ENCODE measurements around the gene ALDH3A2. TPM values are rescaled to one million over a fixed set of nuclear protein-coding genes. Genes with fewer than 3 reads are reported as not detected.

The ALDH3A2 gene
- total RNA-seq: 100 to 1,000 TPM; 108 to 116 TPM
- 10 to 100 TPM; 62.6 to 70.9 TPM for polyA plus RNA-seq (ENCODE audit: insufficient read length in 2 of 2)
- long read RNA-seq, donor 1, transcript ALDH3A2-201 (10 exons, 3,928 nt): minor isoform, 16 of 54 reads
- long read RNA-seq, donor 1, transcript ALDH3A2-210 (1 exons, 3,512 nt): major isoform, 26 of 54 reads
- long read RNA-seq, donor 1, partial matches to known transcripts: 11 of 54 reads
- long read RNA-seq, donor 1, other reads (novel, unspliced or antisense): 0 of 54 reads
- long read RNA-seq, donor 2, transcript ALDH3A2-201 (10 exons, 3,928 nt): minor isoform, 5 of 12 reads
- long read RNA-seq, donor 2, transcript ALDH3A2-210 (1 exons, 3,512 nt): major isoform, 7 of 12 reads
- long read RNA-seq, donor 2, partial matches to known transcripts: 0 of 12 reads
- long read RNA-seq, donor 2, other reads (novel, unspliced or antisense): 0 of 12 reads
- long read RNA-seq, donor 3, transcript ALDH3A2-201 (10 exons, 3,928 nt): major isoform, 7 of 15 reads
- long read RNA-seq, donor 3, transcript ALDH3A2-210 (1 exons, 3,512 nt): minor isoform, 5 of 15 reads
- long read RNA-seq, donor 3, partial matches to known transcripts: 0 of 15 reads
- long read RNA-seq, donor 3, other reads (novel, unspliced or antisense): 0 of 15 reads
- long read RNA-seq, donor 4, transcript ALDH3A2-201 (10 exons, 3,928 nt): minor isoform, 9 of 48 reads
- long read RNA-seq, donor 4, transcript ALDH3A2-210 (1 exons, 3,512 nt): major isoform, 24 of 48 reads
- long read RNA-seq, donor 4, partial matches to known transcripts: 14 of 48 reads
- long read RNA-seq, donor 4, other reads (novel, unspliced or antisense): 0 of 48 reads

DNA sequence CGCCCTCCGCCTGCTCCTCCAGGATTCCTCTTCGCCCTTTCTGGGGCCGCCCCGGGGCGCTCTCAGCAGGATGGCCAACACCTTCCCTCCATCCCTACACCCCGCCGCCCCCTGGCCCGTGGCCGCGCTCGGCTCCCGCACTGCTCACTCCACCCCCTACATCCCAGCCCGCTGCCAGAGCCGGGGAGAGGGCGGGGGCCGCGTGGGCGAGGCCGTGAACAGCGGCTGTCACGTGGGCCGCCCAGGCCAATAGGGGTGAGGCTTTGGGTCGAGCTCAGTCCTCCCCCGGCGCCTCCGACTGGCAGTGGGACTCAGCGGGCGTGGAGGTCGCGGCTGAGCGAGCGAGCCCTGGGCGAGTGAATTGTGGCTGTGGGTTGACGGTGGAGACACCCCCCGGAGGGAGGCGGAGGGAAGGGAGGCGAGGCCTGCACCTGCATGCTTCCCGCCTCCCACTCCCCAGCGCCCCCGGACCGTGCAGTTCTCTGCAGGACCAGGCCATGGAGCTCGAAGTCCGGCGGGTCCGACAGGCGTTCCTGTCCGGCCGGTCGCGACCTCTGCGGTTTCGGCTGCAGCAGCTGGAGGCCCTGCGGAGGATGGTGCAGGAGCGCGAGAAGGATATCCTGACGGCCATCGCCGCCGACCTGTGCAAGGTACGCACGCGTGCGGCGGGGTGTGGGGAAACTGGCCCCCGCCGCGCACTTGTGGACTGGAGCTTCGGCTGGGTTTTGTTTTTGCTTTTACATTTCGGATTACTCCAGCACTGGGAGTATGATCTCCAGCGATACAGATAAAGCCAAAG is at the start of gene ALDH3A2:
TSS of gene ALDH3A2 (plus strand) at position 277 of the 799 bp plus-strand sequence. CDS start at position 498, 221 bp downstream.
- 0% methylated on average over 70 of the region's 71 CpGs for WGBS (ENCODE audit: insufficient coverage)
- peaks cover 24% of the 10 kb centered on the region for H3K4me1 ChIP-seq (ENCODE audit: control insufficient read depth, insufficient read depth, low read length)

DNA sequence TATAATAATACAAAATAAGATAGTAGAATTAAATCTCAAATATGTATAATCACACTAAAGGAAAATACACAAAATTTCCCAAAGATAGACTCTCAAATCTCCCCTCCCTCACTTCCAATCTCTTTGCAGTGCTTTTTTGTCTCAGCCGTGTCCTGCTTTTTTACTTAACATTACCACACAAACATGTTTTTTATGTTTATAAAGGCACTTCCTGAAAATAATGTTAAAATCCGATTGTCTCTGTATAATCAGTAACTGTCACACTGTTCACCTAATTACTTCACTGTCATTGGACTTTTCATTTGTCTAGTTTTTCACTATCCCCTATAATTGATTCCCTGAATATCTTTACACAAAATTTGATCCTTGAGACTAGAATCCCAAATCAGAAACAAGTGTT is 38.2 kb upstream of the ALDH3A2 start:
- H3K27me3 ChIP-seq (ENCODE audit: control insufficient read depth, insufficient read depth, low read length): no peaks in the 10 kb centered on the region
- no peaks in the 10 kb centered on the region for H3K4me1 ChIP-seq (ENCODE audit: control insufficient read depth, insufficient read depth, low read length)
- H3K36me3 ChIP-seq (ENCODE audit: control insufficient read depth, insufficient read depth, low read length): no peaks in the 10 kb centered on the region
- no peak for DNase-seq (ENCODE audit: low read depth in 4 of 6, low spot score in 6 of 6)
- H3K27ac ChIP-seq (ENCODE audit: low read depth, low read length): no peak overlapping the region
- no CpG with 5 or more reads among the region's 2 CpGs for WGBS (ENCODE audit: insufficient coverage)
- no peak overlapping the region for H3K4me3 ChIP-seq (ENCODE audit: low read depth, low read length)
- H3K9me3 ChIP-seq (ENCODE audit: control insufficient read depth, insufficient read depth, low read length): no peaks in the 10 kb centered on the region

More for the DNA sequence above, at the start of gene ALDH3A2:
- Histone ChIP-seq H3K27me3 (ENCODE audit: control insufficient read depth, insufficient read depth, low read length) (no peaks in the 10 kb centered on the region), H3K9me3 (ENCODE audit: control insufficient read depth, insufficient read depth, low read length) (no peaks in the 10 kb centered on the region), H3K4me3 (ENCODE audit: low read depth, low read length) (peak within 1 kb of the TSS; percentile 93), H3K36me3 (ENCODE audit: control insufficient read depth, insufficient read depth, low read length) (peaks cover 4% of the 10 kb centered on the region), H3K27ac (ENCODE audit: low read depth, low read length) (peak within 1 kb of the TSS; percentile 94)
- peak; percentile 77 to 98 (median 92) for DNase-seq (ENCODE audit: low read depth in 4 of 6, low spot score in 6 of 6)

DNA sequence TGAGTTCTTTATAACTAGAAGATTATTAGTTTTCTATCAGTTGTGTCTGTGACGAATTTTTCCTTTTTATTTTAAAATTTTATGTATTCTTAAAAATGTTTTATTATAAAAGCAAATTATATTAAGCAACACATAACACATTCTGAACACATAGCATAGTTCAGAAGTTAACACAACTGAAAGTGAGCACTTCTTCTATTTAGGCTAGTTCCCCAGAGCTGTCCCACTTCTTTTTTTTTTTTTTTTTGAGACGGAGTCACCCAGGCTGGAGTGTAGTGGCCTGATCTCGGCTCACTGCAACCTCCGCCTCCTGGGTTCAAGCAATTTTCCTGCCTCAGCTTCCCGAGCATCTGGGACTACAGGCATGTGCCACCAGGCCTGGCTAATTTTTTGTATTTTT is 37.7 kb upstream of the ALDH3A2 start:
- no peaks in the 10 kb centered on the region for H3K36me3 ChIP-seq (ENCODE audit: control insufficient read depth, insufficient read depth, low read length)
- no peaks in the 10 kb centered on the region for H3K27me3 ChIP-seq (ENCODE audit: control insufficient read depth, insufficient read depth, low read length)
- no peak overlapping the region for H3K27ac ChIP-seq (ENCODE audit: low read depth, low read length)
- 69% methylated on average over 3 of the region's 5 CpGs for WGBS (ENCODE audit: insufficient coverage)
- no peak for DNase-seq (ENCODE audit: low read depth in 4 of 6, low spot score in 6 of 6)
- no peaks in the 10 kb centered on the region for H3K4me1 ChIP-seq (ENCODE audit: control insufficient read depth, insufficient read depth, low read length)
- no peaks in the 10 kb centered on the region for H3K9me3 ChIP-seq (ENCODE audit: control insufficient read depth, insufficient read depth, low read length)
- no peak overlapping the region for H3K4me3 ChIP-seq (ENCODE audit: low read depth, low read length)

DNA sequence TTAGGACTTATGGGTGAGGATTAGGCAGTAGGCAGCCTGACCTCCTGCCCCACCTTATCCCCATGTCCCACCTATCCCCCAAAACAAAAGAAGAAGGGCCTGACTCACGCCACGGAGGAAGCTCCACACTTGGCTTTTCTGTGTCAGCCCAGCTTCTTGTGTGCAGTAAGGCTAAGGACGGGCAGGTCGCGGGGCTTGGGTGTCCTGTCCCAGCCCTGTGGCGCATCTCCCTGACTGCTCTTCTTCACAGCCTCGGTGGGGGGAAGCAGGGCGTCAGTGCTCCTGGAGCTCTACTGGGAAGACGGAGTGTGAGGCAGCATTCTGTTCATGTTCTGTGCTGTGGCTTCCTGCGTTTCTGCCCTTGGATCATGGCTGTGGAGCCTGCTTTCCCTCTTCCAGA is 34.6 kb upstream of the ALDH3A2 start:
- H3K9me3 ChIP-seq (ENCODE audit: control insufficient read depth, insufficient read depth, low read length): peaks cover 3% of the 10 kb centered on the region
- no peak for DNase-seq (ENCODE audit: low read depth in 4 of 6, low spot score in 6 of 6)
- no peaks in the 10 kb centered on the region for H3K27me3 ChIP-seq (ENCODE audit: control insufficient read depth, insufficient read depth, low read length)
- H3K4me1 ChIP-seq (ENCODE audit: control insufficient read depth, insufficient read depth, low read length): no peaks in the 10 kb centered on the region
- H3K4me3 ChIP-seq (ENCODE audit: low read depth, low read length): no peak overlapping the region
- H3K36me3 ChIP-seq (ENCODE audit: control insufficient read depth, insufficient read depth, low read length): no peaks in the 10 kb centered on the region
- 74% methylated on average over 6 of the region's 10 CpGs for WGBS (ENCODE audit: insufficient coverage)
- H3K27ac ChIP-seq (ENCODE audit: low read depth, low read length): no peak overlapping the region

DNA sequence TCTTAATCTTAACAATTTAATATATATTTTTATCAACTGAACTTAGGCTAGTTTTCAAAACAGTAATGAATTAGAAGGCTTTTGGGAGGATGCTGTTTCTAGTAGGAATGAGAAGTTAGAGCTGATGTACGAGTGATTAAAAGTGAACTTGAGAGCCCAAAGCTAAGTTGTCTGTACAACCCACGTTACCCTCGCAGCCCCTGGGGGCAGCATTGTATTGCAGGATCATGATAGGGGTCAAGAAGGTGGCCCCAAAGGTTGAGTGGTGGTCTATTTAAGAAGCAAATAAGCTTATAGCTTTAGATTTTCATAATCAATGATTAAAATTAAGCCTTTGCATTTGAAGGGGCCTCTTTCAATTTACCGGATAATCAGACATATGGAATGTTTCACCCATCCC is 33.7 kb upstream of the ALDH3A2 start:
- H3K27me3 ChIP-seq (ENCODE audit: control insufficient read depth, insufficient read depth, low read length): no peaks in the 10 kb centered on the region

DNA sequence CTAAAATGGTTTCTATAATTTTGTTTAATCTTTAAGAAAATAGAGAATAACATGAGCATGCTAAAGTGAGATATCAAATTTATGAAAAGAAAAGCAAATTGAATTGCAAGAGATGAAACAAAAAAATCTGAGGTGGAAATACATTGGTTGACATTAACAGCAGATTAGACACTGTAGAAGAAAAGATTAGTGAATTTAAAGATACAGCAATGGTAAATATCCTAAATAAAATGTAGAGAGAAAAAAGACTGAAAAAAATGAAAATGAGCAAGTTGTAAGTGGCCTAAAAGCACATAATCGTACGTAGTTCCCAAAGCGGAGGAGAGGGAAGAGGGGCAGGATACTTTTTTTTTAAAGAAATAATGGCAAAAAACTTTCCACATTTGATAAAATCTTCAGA is 30.5 kb upstream of the ALDH3A2 start:
- no CpG with 5 or more reads among the region's 3 CpGs for WGBS (ENCODE audit: insufficient coverage)

More for the DNA sequence above, 33.7 kb upstream of the ALDH3A2 start:
- no peaks in the 10 kb centered on the region for H3K36me3 ChIP-seq (ENCODE audit: control insufficient read depth, insufficient read depth, low read length)
- WGBS (ENCODE audit: insufficient coverage): 83% methylated on average over 4 of the region's 4 CpGs
- H3K4me3 ChIP-seq (ENCODE audit: low read depth, low read length): no peak overlapping the region
- no peak for DNase-seq (ENCODE audit: low read depth in 4 of 6, low spot score in 6 of 6)
- no peak overlapping the region for H3K27ac ChIP-seq (ENCODE audit: low read depth, low read length)
- peaks cover 7% of the 10 kb centered on the region for H3K9me3 ChIP-seq (ENCODE audit: control insufficient read depth, insufficient read depth, low read length)
- no peaks in the 10 kb centered on the region for H3K4me1 ChIP-seq (ENCODE audit: control insufficient read depth, insufficient read depth, low read length)

DNA sequence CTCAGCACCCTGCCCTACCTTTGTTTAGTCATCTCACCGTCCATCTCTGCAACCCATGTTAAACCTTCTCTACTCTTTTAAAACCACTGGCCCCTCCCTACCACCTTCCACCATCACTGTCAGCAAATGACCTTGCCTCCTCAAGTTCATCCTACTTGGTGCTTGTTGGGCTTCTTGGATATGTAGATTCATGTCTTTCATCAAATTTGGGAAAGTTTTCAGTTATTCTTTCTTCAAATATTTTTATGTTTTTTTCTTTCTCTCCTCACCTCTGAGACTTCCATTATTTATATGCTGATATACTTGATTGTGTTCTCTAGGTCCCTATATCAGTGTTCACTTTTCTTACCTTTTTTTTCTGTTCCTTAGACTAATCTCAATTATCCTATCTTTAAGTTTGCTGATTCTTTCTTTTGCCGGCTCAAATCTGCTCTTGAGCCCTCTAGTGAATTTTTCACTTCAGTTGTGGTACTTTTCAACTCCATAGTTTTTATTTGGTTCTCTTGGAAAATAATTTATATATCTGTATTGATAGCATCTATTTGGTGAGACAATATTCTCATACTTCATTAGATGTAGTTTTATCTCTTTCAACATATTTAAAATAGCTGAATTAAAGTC is 28.7 kb upstream of the ALDH3A2 start:
- no peaks in the 10 kb centered on the region for H3K27me3 ChIP-seq (ENCODE audit: control insufficient read depth, insufficient read depth, low read length)
- H3K4me1 ChIP-seq (ENCODE audit: control insufficient read depth, insufficient read depth, low read length): no peaks in the 10 kb centered on the region
- 40% methylated on average over 1 of the region's 2 CpGs for WGBS (ENCODE audit: insufficient coverage)
- H3K36me3 ChIP-seq (ENCODE audit: control insufficient read depth, insufficient read depth, low read length): no peaks in the 10 kb centered on the region
- peaks cover 9% of the 10 kb centered on the region for H3K9me3 ChIP-seq (ENCODE audit: control insufficient read depth, insufficient read depth, low read length)
- no peak for DNase-seq (ENCODE audit: low read depth in 4 of 6, low spot score in 6 of 6)
- H3K4me3 ChIP-seq (ENCODE audit: low read depth, low read length): no peak overlapping the region
- no peak overlapping the region for H3K27ac ChIP-seq (ENCODE audit: low read depth, low read length)

More for the DNA sequence above, 30.5 kb upstream of the ALDH3A2 start:
- no peak for DNase-seq (ENCODE audit: low read depth in 4 of 6, low spot score in 6 of 6)
- H3K4me3 ChIP-seq (ENCODE audit: low read depth, low read length): no peak overlapping the region
- H3K27ac ChIP-seq (ENCODE audit: low read depth, low read length): no peak overlapping the region
- peaks cover 9% of the 10 kb centered on the region for H3K9me3 ChIP-seq (ENCODE audit: control insufficient read depth, insufficient read depth, low read length)
- no peaks in the 10 kb centered on the region for H3K4me1 ChIP-seq (ENCODE audit: control insufficient read depth, insufficient read depth, low read length)
- H3K27me3 ChIP-seq (ENCODE audit: control insufficient read depth, insufficient read depth, low read length): no peaks in the 10 kb centered on the region
- no peaks in the 10 kb centered on the region for H3K36me3 ChIP-seq (ENCODE audit: control insufficient read depth, insufficient read depth, low read length)

DNA sequence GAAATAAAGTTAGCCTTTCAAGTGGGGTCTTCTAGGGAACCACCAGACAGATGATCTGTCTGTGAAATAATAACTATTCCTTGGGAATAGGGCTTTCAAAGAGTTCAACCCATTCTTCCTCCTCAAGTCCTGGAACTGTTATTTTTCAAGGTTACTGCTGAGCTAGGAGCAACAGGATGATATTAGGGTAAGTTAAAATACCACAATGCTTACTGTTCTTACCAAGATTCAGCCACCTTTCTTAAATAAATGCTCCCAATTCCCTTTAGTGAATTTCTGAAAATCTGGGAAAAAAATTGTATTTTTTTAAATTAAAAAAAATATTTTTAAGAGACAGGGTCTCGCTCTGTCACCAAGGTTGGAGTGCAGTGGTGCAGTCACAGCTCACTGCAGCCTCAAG is 26.9 kb upstream of the ALDH3A2 start:
- 100% methylated on average over 1 of the region's 1 CpG for WGBS (ENCODE audit: insufficient coverage)
- H3K4me1 ChIP-seq (ENCODE audit: control insufficient read depth, insufficient read depth, low read length): no peaks in the 10 kb centered on the region
- peaks cover 9% of the 10 kb centered on the region for H3K9me3 ChIP-seq (ENCODE audit: control insufficient read depth, insufficient read depth, low read length)

DNA sequence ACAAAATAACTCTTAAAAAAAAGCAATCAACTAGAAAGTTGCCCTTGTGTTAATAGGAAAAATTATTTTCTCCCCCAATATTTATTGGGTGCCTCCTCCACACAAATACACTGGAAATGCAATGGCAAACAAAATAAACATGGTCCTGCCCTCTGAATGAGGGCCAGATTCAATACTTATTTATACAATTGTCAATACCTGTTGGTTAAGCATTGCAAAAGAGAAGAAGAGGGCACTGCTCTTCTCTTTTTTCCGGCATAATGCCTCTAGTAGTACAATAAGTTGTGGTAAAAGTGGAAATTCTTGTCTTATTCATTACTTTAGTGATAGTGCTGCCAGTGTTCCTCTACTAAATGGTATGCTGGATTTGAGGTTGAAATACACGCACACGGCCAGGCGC is 22.5 kb upstream of the ALDH3A2 start:
- Histone ChIP-seq H3K27ac (ENCODE audit: low read depth, low read length) (no peak overlapping the region), H3K4me1 (ENCODE audit: control insufficient read depth, insufficient read depth, low read length) (no peaks in the 10 kb centered on the region), H3K27me3 (ENCODE audit: control insufficient read depth, insufficient read depth, low read length) (no peaks in the 10 kb centered on the region), H3K9me3 (ENCODE audit: control insufficient read depth, insufficient read depth, low read length) (no peaks in the 10 kb centered on the region), H3K36me3 (ENCODE audit: control insufficient read depth, insufficient read depth, low read length) (no peaks in the 10 kb centered on the region), H3K4me3 (ENCODE audit: low read depth, low read length) (no peak overlapping the region)
- no peak for DNase-seq (ENCODE audit: low read depth in 4 of 6, low spot score in 6 of 6)
- 100% methylated on average over 3 of the region's 4 CpGs for WGBS (ENCODE audit: insufficient coverage)

More for the DNA sequence above, 26.9 kb upstream of the ALDH3A2 start:
- H3K4me3 ChIP-seq (ENCODE audit: low read depth, low read length): no peak overlapping the region
- DNase-seq (ENCODE audit: low read depth in 4 of 6, low spot score in 6 of 6): no peak
- no peaks in the 10 kb centered on the region for H3K36me3 ChIP-seq (ENCODE audit: control insufficient read depth, insufficient read depth, low read length)
- no peaks in the 10 kb centered on the region for H3K27me3 ChIP-seq (ENCODE audit: control insufficient read depth, insufficient read depth, low read length)
- H3K27ac ChIP-seq (ENCODE audit: low read depth, low read length): no peak overlapping the region
